ENCODE measurements around the gene KRTAP9-3. TPM values are rescaled to one million over a fixed set of nuclear protein-coding genes. Genes with fewer than 3 reads are reported as not detected.

The KRTAP9-3 gene
- total RNA-seq, 2 donors from 2014 or later, result not detected

Other genes with a start within 250 kb of the KRTAP9-3 start
- gene KRT40, start 248.1 kb upstream of the KRTAP9-3 start, total RNA-seq, result under 1 TPM; 0.21 to 0.39 TPM
- gene KRTAP3-3, start 238.3 kb upstream of the KRTAP9-3 start, total RNA-seq, result not detected
- gene KRTAP3-2, start 232.5 kb upstream of the KRTAP9-3 start, total RNA-seq, result not detected
- gene KRTAP3-1, start 223.3 kb upstream of the KRTAP9-3 start, total RNA-seq, result not detected
- not detected for gene KRTAP1-5, start 205.2 kb upstream of the KRTAP9-3 start, total RNA-seq
- gene KRTAP1-4, start 202.3 kb upstream of the KRTAP9-3 start, total RNA-seq, result not detected
- not detected for gene KRTAP1-3, start 197.6 kb upstream of the KRTAP9-3 start, total RNA-seq
- not detected for gene KRTAP1-1, start 191.0 kb upstream of the KRTAP9-3 start, total RNA-seq
- not detected for gene KRTAP2-1, start 185.1 kb upstream of the KRTAP9-3 start, total RNA-seq
- not detected for gene KRTAP2-2, start 177.2 kb upstream of the KRTAP9-3 start, total RNA-seq
- not detected for gene KRTAP2-3, start 172.3 kb upstream of the KRTAP9-3 start, total RNA-seq
- not detected for gene KRTAP2-4, start 166.6 kb upstream of the KRTAP9-3 start, total RNA-seq
- not detected for gene KRTAP4-7, start 148.3 kb upstream of the KRTAP9-3 start, total RNA-seq
- gene KRTAP4-8, start 134.3 kb upstream of the KRTAP9-3 start, total RNA-seq, result not detected
- gene KRTAP4-16, start 130.2 kb upstream of the KRTAP9-3 start, total RNA-seq, result not detected
- not detected for gene KRTAP4-9, start 127.1 kb upstream of the KRTAP9-3 start, total RNA-seq
- not detected for gene KRTAP4-11, start 114.1 kb upstream of the KRTAP9-3 start, total RNA-seq
- gene KRTAP4-12, start 108.3 kb upstream of the KRTAP9-3 start, total RNA-seq, result not detected
- gene KRTAP4-6, start 91.9 kb upstream of the KRTAP9-3 start, total RNA-seq, result not detected
- not detected for gene KRTAP4-5, start 82.6 kb upstream of the KRTAP9-3 start, total RNA-seq
- gene KRTAP4-4, start 71.7 kb upstream of the KRTAP9-3 start, total RNA-seq, result not detected
- gene KRTAP4-3, start 64.2 kb upstream of the KRTAP9-3 start, total RNA-seq, result not detected
- not detected for gene KRTAP4-2, start 54.2 kb upstream of the KRTAP9-3 start, total RNA-seq
- gene KRTAP4-1, start 47.5 kb upstream of the KRTAP9-3 start, total RNA-seq, result under 1 TPM in 1 of 2 donors, not detected in 1; 0.34 TPM
- gene KRTAP9-1, start 42.6 kb upstream of the KRTAP9-3 start, total RNA-seq, result not detected
- not detected for gene KRTAP9-2, start 5.8 kb upstream of the KRTAP9-3 start, total RNA-seq
- not detected for gene KRTAP9-8, start 5.5 kb downstream of the KRTAP9-3 start, total RNA-seq
- gene KRTAP9-4, start 17.2 kb downstream of the KRTAP9-3 start, total RNA-seq, result not detected
- not detected for gene KRTAP9-9, start 22.9 kb downstream of the KRTAP9-3 start, total RNA-seq
- not detected for gene KRTAP9-6, start 32.9 kb downstream of the KRTAP9-3 start, total RNA-seq
- gene KRTAP9-7, start 43.2 kb downstream of the KRTAP9-3 start, total RNA-seq, result not detected
- not detected for gene KRTAP29-1, start 70.4 kb downstream of the KRTAP9-3 start, total RNA-seq
- not detected for gene KRTAP16-1, start 76.9 kb downstream of the KRTAP9-3 start, total RNA-seq
- gene KRTAP17-1, start 83.3 kb downstream of the KRTAP9-3 start, total RNA-seq, result not detected
- gene KRT33A, start 118.4 kb downstream of the KRTAP9-3 start, total RNA-seq, result not detected
- gene KRT33B, start 137.4 kb downstream of the KRTAP9-3 start, total RNA-seq, result not detected
- under 1 TPM in 1 of 2 donors, not detected in 1; 0.20 TPM for gene KRT34, start 149.9 kb downstream of the KRTAP9-3 start, total RNA-seq
- not detected for gene KRT31, start 165.2 kb downstream of the KRTAP9-3 start, total RNA-seq
- gene KRT37, start 192.1 kb downstream of the KRTAP9-3 start, total RNA-seq, result not detected
- gene KRT38, start 208.5 kb downstream of the KRTAP9-3 start, total RNA-seq, result not detected
- not detected for gene KRT32, start 234.9 kb downstream of the KRTAP9-3 start, total RNA-seq
- not detected for gene KRT35, start 248.7 kb downstream of the KRTAP9-3 start, total RNA-seq